Measurements from ENCODE around the gene MPDU1.

MPDU1 gene

GRCh38 chr17:7560172-7561027 lies 23.3 kb upstream of the MPDU1 start:
- peak; percentile 42 for DNase-seq (ENCODE audit: low read depth)

GRCh38 chr17:7561028-7561575 lies 22.6 kb upstream of the MPDU1 start:
- DNase-seq (ENCODE audit: low read depth) = peak; percentile 75

- peak; percentile 80 for DNase-seq (ENCODE audit: low read depth)
Observed at GRCh38 chr17:7561589-7562207, 22.0 kb upstream of the MPDU1 start, which contains the start of gene SENP3. Gene SENP3 (plus strand): TSS chr17:7561919. CDS start chr17:7563077, 1,158 bp downstream.

GRCh38 chr17:7562208-7562605 lies 21.4 kb upstream of the MPDU1 start:
- DNase-seq (ENCODE audit: low read depth) = no peak

GRCh38 chr17:7563115-7563869 lies 20.4 kb upstream of the MPDU1 start:
- no peak for DNase-seq (ENCODE audit: low read depth)

- DNase-seq (ENCODE audit: low read depth) = no peak
Observed at GRCh38 chr17:7569571-7569970, 14.1 kb upstream of the MPDU1 start.

GRCh38 chr17:7570351-7570750 lies 13.3 kb upstream of the MPDU1 start:
- no peak for DNase-seq (ENCODE audit: low read depth)

GRCh38 chr17:7572338-7572587 lies 11.4 kb upstream of the MPDU1 start:
- DNase-seq (ENCODE audit: low read depth) = no peak

- peak; percentile 98 for DNase-seq (ENCODE audit: low read depth)
Observed at GRCh38 chr17:7572588-7573323, 10.9 kb upstream of the MPDU1 start.

- DNase-seq (ENCODE audit: low read depth) = peak; percentile 88
Observed at GRCh38 chr17:7573324-7574080, 10.2 kb upstream of the MPDU1 start.

- DNase-seq (ENCODE audit: low read depth) = no peak
Observed at GRCh38 chr17:7574176-7574953, 9.3 kb upstream of the MPDU1 start.

- no peak for DNase-seq (ENCODE audit: low read depth)
Observed at GRCh38 chr17:7575481-7575883, 8.2 kb upstream of the MPDU1 start.

- DNase-seq (ENCODE audit: low read depth) = no peak
Observed at GRCh38 chr17:7575959-7576358, 7.7 kb upstream of the MPDU1 start.

- no peak for DNase-seq (ENCODE audit: low read depth)
Observed at GRCh38 chr17:7576432-7576937, 7.2 kb upstream of the MPDU1 start.

GRCh38 chr17:7577327-7578199 lies 6.1 kb upstream of the MPDU1 start:
- no peak for DNase-seq (ENCODE audit: low read depth)

- DNase-seq (ENCODE audit: low read depth) = peak; percentile 45
Observed at GRCh38 chr17:7579001-7579833, 4.4 kb upstream of the MPDU1 start, which contains the start of gene CD68. Gene CD68 (plus strand): TSS chr17:7579638. CDS start chr17:7579678, 40 bp downstream.

GRCh38 chr17:7579834-7580603 lies 3.6 kb upstream of the MPDU1 start:
- no peak for DNase-seq (ENCODE audit: low read depth)
